GM23338 (cell line): ENCODE data around the gene POLR2B. TPM values are rescaled to one million over a fixed set of nuclear protein-coding genes. Genes with fewer than 3 reads are reported as not detected.

Source experiments
- ATAC-seq: fragments of 200-7000 bp; cut with Tn5 transposase; 3 replicates; pipeline ENCODE4 v1.9.1; 2020
- DNase-seq: peaks from one replicate; pipeline ENCODE4 v3.0.0-alpha.2; 2015; ENCODE audit warnings: low spot score
- H2AFZ ChIP-seq: fragments of 200-600 bp; sonication (generic); 2 replicates; pipeline ENCODE4 v1.8.0; 2016; ENCODE audit warnings: antibody characterized with exemption, mild to moderate bottlenecking, moderate library complexity
- H3F3A ChIP-seq: fragments of 200-600 bp; sonication (generic); replicated peaks from 2 replicates; pipeline ENCODE4 v1.8.0; 2017; ENCODE audit warnings: antibody characterized with exemption, mixed run types, low read depth
- H3K27ac ChIP-seq: fragments of 200-600 bp; sonication (generic); 2 replicates; pipeline ENCODE4 v1.6.1; 2016; ENCODE audit warnings: low read depth
- H3K27me3 ChIP-seq: fragments of 200-600 bp; sonication (generic); 2 replicates; pipeline ENCODE4 v1.8.0; 2016; ENCODE audit warnings: mild to moderate bottlenecking, mixed run types, moderate library complexity; ENCODE audit not compliant: insufficient read depth
- H3K36me3 ChIP-seq: fragments of 200-600 bp; sonication (generic); 2 replicates; pipeline ENCODE4 v1.8.0; 2016; ENCODE audit warnings: mild to moderate bottlenecking; ENCODE audit not compliant: insufficient read depth
- H3K4me1 ChIP-seq: fragments of 200-600 bp; sonication (generic); 2 replicates; pipeline ENCODE4 v1.8.0; 2016; ENCODE audit warnings: mild to moderate bottlenecking, moderate library complexity; ENCODE audit not compliant: insufficient read depth
- H3K4me2 ChIP-seq: fragments of 200-600 bp; sonication (generic); 2 replicates; pipeline ENCODE4 v1.7.1; 2017; ENCODE audit warnings: mixed run types
- H3K4me3 ChIP-seq: fragments of 200-600 bp; sonication (generic); 2 replicates; pipeline ENCODE4 v1.6.1; 2016; ENCODE audit warnings: mixed run types
- H3K79me2 ChIP-seq: fragments of 200-600 bp; sonication (generic); replicated peaks from 2 replicates; pipeline ENCODE4 v1.8.0; 2017; ENCODE audit warnings: mild to moderate bottlenecking; ENCODE audit not compliant: insufficient read depth
- H3K9me2 ChIP-seq: fragments of 200-600 bp; sonication (generic); 2 replicates; pipeline ENCODE4 v1.8.0; 2017; ENCODE audit not compliant: insufficient read depth
- H4K20me1 ChIP-seq: fragments of 200-600 bp; sonication (generic); replicated peaks from 2 replicates; pipeline ENCODE4 v1.8.0; 2017; ENCODE audit warnings: mild to moderate bottlenecking; ENCODE audit not compliant: insufficient read depth
- H3K27ac Mint-ChIP-seq: 2 replicates; pipeline ENCODE4 v1.8.0; 2020; ENCODE audit warnings: inconsistent platforms, mild to moderate bottlenecking, moderate library complexity, mixed read lengths
- H3K27me3 Mint-ChIP-seq: 3 replicates; pipeline ENCODE4 v1.8.0; 2022; ENCODE audit warnings: low read depth, mild to moderate bottlenecking, moderate library complexity, mixed read lengths, inconsistent platforms; ENCODE audit not compliant: insufficient read depth, poor library complexity
- H3K36me3 Mint-ChIP-seq: 3 replicates; pipeline ENCODE4 v1.8.0; 2021; ENCODE audit warnings: low read depth, mild to moderate bottlenecking, inconsistent platforms, moderate library complexity, mixed read lengths
- H3K4me1 Mint-ChIP-seq: 3 replicates; pipeline ENCODE4 v1.8.0; 2020; ENCODE audit warnings: mild to moderate bottlenecking, inconsistent platforms, mixed read lengths
- H3K4me3 Mint-ChIP-seq: 3 replicates; pipeline ENCODE4 v1.8.0; 2021; ENCODE audit warnings: moderate library complexity, mild to moderate bottlenecking, inconsistent platforms, mixed read lengths
- H3K9me3 Mint-ChIP-seq: 3 replicates; pipeline ENCODE4 v1.8.0; 2020; ENCODE audit warnings: moderate library complexity, mild to moderate bottlenecking, inconsistent platforms, mixed read lengths
- CREB1 ChIP-seq: fragments of 250-450 bp; sonication (Bioruptor Pico); IDR thresholded peaks from 2 replicates; pipeline ENCODE4 v1.5.0; 2020; ENCODE audit warnings: low read depth, mild to moderate bottlenecking, moderate library complexity
- ETS1 ChIP-seq: IDR thresholded peaks from 2 replicates; pipeline ENCODE4 v1.6.1; 2016; ENCODE audit warnings: antibody characterized with exemption
- EZH2 ChIP-seq: fragments of 200-600 bp; sonication (generic); IDR thresholded peaks from one replicate; pipeline ENCODE4 v1.8.0; 2017; ENCODE audit warnings: antibody characterized with exemption, mild to moderate bottlenecking, low read depth; ENCODE audit not compliant: unreplicated experiment
- EZH2phosphoT487 ChIP-seq: fragments of 200-600 bp; sonication (generic); IDR thresholded peaks from one replicate; pipeline ENCODE4 v1.8.1; 2018; ENCODE audit warnings: antibody characterized with exemption; ENCODE audit not compliant: unreplicated experiment
- NANOG ChIP-seq: IDR thresholded peaks from 2 replicates; pipeline ENCODE4 v1.6.1; 2016; ENCODE audit warnings: antibody characterized with exemption, borderline replicate concordance
- REST ChIP-seq: IDR thresholded peaks from one replicate; pipeline ENCODE4 v1.6.1; 2018; ENCODE audit warnings: antibody characterized with exemption; ENCODE audit not compliant: unreplicated experiment
- STAT1 ChIP-seq: IDR thresholded peaks from one replicate; pipeline ENCODE4 v1.6.1; 2016; ENCODE audit warnings: antibody characterized with exemption; ENCODE audit not compliant: unreplicated experiment
- ZNF114 ChIP-seq: fragments of 250-450 bp; sonication (Bioruptor Pico); IDR thresholded peaks from 2 replicates; pipeline ENCODE4 v1.5.0; 2020; ENCODE audit warnings: mild to moderate bottlenecking, moderate library complexity
- ZNF331 ChIP-seq: fragments of 250-450 bp; sonication (Bioruptor Pico); IDR thresholded peaks from 2 replicates; pipeline ENCODE4 v1.5.0; 2020; ENCODE audit warnings: low read depth, mild to moderate bottlenecking, moderate library complexity
- polyA plus RNA-seq: library from polyadenylated mRNA; unstranded; fragments of >200 nt; fragmentation: Nextera tagmentation; extraction: Ambion mirVana; gene quantifications from 2 replicates; pipeline ENCODE4 v1.2.1, GENCODE V29; 2016
- total RNA-seq: library from RNA; depleted of rRNA; stranded (reverse); fragments of >200 nt; shearing (Covaris generic); gene quantifications from 2 replicates; pipeline ENCODE4 v1.2.3, GENCODE V29; 2014

The POLR2B gene
- total and polyA plus RNA-seq, 2 experiments from 2014 or later: 56.5 to 165 TPM

- TF ChIP-seq REST (no peak), STAT1 (no peak), EZH2 (no peak), EZH2phosphoT487 (no peak), CREB1 (CRISPR knock-in tag) (no peak)
- Histone ChIP-seq H2AFZ (no peak overlapping the region), H3K27me3 (no peaks in the 10 kb centered on the region), H3K4me2 (no peak overlapping the region), H3K36me3 (peaks cover 45% of the 10 kb centered on the region), H3K79me2 (peaks cover 100% of the 10 kb centered on the region), H3K9me2 (no peaks in the 10 kb centered on the region), H3K4me3 (no peak overlapping the region), H3K27ac (no peak overlapping the region), H4K20me1 (peaks cover 66% of the 10 kb centered on the region), H3K4me1 (no peaks in the 10 kb centered on the region), H3F3A (no peaks in the 10 kb centered on the region)
- H3K4me1 Mint-ChIP-seq: no peaks in the 10 kb centered on the region; the same call in 2 of the 3 replicates
- no peak for ATAC-seq
- no peaks in the 10 kb centered on the region for H3K9me3 Mint-ChIP-seq
- no peaks in the 10 kb centered on the region for H3K27me3 Mint-ChIP-seq
- H3K4me3 Mint-ChIP-seq: no peak overlapping the region
- peaks cover 42% of the 10 kb centered on the region for H3K36me3 Mint-ChIP-seq
- DNase-seq: no peak
- H3K27ac Mint-ChIP-seq: no peak overlapping the region
Measured at GRCh38 chr4:56986192-56986591, 7.5 kb downstream of the POLR2B start.

- Mint-ChIP-seq H3K4me3 (no peak overlapping the region), H3K4me1 (no peaks in the 10 kb centered on the region; the same call in 2 of the 3 replicates), H3K9me3 (no peaks in the 10 kb centered on the region), H3K36me3 (peaks cover 44% of the 10 kb centered on the region), H3K27ac (no peak overlapping the region), H3K27me3 (peaks cover 2% of the 10 kb centered on the region)
- Histone ChIP-seq H3K9me2 (no peaks in the 10 kb centered on the region), H2AFZ (no peak overlapping the region), H3K36me3 (peaks cover 45% of the 10 kb centered on the region), H3K27ac (no peak overlapping the region), H4K20me1 (peaks cover 69% of the 10 kb centered on the region), H3F3A (no peaks in the 10 kb centered on the region), H3K4me2 (no peak overlapping the region), H3K27me3 (no peaks in the 10 kb centered on the region), H3K79me2 (peaks cover 99% of the 10 kb centered on the region), H3K4me1 (no peaks in the 10 kb centered on the region), H3K4me3 (no peak overlapping the region)
- TF ChIP-seq ETS1 (no peak), ZNF331 (CRISPR knock-in tag) (no peak), ZNF114 (CRISPR knock-in tag) (no peak), NANOG (no peak)
- ATAC-seq (no peak), DNase-seq (no peak)
Measured at GRCh38 chr4:56986952-56987351, 8.3 kb downstream of the POLR2B start.
